ENCODE data around the gene GREM1. TPM values are rescaled to one million over a fixed set of nuclear protein-coding genes. Genes with fewer than 3 reads are reported as not detected.

The GREM1 gene
- total RNA-seq, 1 experiment from 2014 or later: 1.1 TPM

DNA sequence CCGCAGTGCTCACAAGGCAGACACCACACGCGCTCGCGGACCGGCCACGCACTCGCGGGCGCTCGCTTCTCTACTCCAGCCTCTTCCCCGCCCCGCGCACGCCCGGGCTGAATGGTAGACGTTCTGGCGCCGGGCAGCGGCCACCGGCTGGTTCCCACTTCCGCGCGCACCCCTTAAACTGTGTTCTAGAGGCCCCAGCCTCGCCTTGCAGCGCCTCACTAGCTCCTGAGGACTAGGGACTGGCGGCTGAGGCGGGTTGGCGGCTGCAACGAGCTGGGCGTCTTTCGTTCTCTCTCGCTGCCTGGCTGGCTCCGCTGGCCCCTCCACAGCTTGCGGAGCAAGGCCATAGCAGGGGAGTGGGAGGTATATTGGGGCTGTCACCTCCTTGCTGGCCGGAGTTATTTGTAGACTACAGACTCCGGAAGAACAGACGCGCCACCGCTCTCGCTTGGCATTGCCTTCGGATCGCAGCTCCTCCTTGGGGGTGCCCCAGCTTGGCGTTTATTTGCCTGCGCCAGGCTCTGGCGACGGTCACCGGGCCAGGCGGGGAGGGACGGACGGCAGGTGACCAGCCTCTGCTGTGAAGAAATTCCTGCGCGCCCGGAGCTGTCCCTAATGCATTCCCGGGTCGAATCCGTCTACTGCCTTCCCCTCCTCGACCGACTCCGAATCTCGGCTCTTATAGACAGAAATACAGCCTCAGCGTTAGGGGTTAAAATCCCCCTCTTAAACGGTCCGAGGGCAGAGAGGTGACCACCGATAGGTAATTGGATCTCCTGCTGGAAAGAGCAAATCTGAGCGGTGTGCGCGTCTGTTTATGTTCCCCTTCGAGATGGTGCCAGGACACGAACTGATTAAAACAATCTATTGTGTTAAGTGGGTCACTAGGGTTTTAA is 1.3 kb downstream of the GREM1 start:
- H3K36me3 Mint-ChIP-seq (ENCODE audit: insufficient read depth in 1 of 3, low read depth in 3 of 3): no peaks in the 10 kb centered on the region
- no peak overlapping the region for H3T11ph ChIP-seq (ENCODE audit: low read length)
- no peak overlapping the region for H3K9ac ChIP-seq (ENCODE audit: extremely low read depth, insufficient read length, low read length)
- peaks cover 18% of the 10 kb centered on the region for H3K23me2 ChIP-seq (ENCODE audit: insufficient read length, low read depth, low read length, poor library complexity, severe bottlenecking)
- peak overlapping the region; percentile 54 for H3K4me2 ChIP-seq (ENCODE audit: insufficient read depth, insufficient read length, low read length)
- no peak overlapping the region for H2BK15ac ChIP-seq (ENCODE audit: low read depth, low read length)
- H3K4me1 Mint-ChIP-seq: peaks cover 20 to 29% of the 10 kb centered on the region in 2 experiments
- no peaks in the 10 kb centered on the region for H3K79me2 ChIP-seq (ENCODE audit: insufficient read depth, low read length)
- no peak overlapping the region for H2BK5ac ChIP-seq (ENCODE audit: insufficient read length, low read length)
- H2AFZ ChIP-seq (ENCODE audit: low read length): no peak overlapping the region
- H3K27ac ChIP-seq (ENCODE audit: insufficient read length, low read depth, low read length): no peak overlapping the region
- no peaks in the 10 kb centered on the region for H3K4me1 ChIP-seq (ENCODE audit: insufficient read depth, low read length)
- H4K91ac ChIP-seq (ENCODE audit: insufficient read length, low read depth, low read length): no peak overlapping the region
- no peaks in the 10 kb centered on the region for H3K79me1 ChIP-seq (ENCODE audit: insufficient read depth, low read depth, low read length, poor library complexity, severe bottlenecking)
- no peak overlapping the region for H2BK20ac ChIP-seq (ENCODE audit: low read depth, low read length, poor library complexity, severe bottlenecking)
- TF ChIP-seq, protein P1, sequence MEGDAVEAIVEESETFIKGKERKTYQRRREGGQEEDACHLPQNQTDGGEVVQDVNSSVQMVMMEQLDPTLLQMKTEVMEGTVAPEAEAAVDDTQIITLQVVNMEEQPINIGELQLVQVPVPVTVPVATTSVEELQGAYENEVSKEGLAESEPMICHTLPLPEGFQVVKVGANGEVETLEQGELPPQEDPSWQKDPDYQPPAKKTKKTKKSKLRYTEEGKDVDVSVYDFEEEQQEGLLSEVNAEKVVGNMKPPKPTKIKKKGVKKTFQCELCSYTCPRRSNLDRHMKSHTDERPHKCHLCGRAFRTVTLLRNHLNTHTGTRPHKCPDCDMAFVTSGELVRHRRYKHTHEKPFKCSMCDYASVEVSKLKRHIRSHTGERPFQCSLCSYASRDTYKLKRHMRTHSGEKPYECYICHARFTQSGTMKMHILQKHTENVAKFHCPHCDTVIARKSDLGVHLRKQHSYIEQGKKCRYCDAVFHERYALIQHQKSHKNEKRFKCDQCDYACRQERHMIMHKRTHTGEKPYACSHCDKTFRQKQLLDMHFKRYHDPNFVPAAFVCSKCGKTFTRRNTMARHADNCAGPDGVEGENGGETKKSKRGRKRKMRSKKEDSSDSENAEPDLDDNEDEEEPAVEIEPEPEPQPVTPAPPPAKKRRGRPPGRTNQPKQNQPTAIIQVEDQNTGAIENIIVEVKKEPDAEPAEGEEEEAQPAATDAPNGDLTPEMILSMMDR (conservative IDR thresholded peaks at IDR 0.05): no peak
- no peak overlapping the region for H3K23ac ChIP-seq (ENCODE audit: insufficient read length, low read depth, low read length)
- H3K9me3 ChIP-seq (ENCODE audit: control insufficient read depth, low read depth, low read length): no peaks in the 10 kb centered on the region
- no peak overlapping the region for H4K8ac ChIP-seq (replicated peaks; ENCODE audit: insufficient read length, low read depth, low read length)
- no peaks in the 10 kb centered on the region for H4K20me1 ChIP-seq (ENCODE audit: control insufficient read depth, insufficient read depth, insufficient read length)
- peaks cover 50% of the 10 kb centered on the region; the same call in 1 of the 2 replicates for H3K27me3 ChIP-seq (ENCODE audit: insufficient read depth, low read length)
- peak overlapping the region; percentile 59 to 83 for H3K4me3 Mint-ChIP-seq
- H3K4ac ChIP-seq (ENCODE audit: low read depth, low read length): no peak overlapping the region
- no CpG with 5 or more reads among the region's 70 CpGs for WGBS (ENCODE audit: extremely low coverage, insufficient read length, low lambda C conversion rate)
- H4K5ac ChIP-seq (ENCODE audit: insufficient read length, low read depth, low read length): no peak overlapping the region
- no peak overlapping the region for H2BK12ac ChIP-seq (ENCODE audit: insufficient read length, low read depth, low read length)
- no peak overlapping the region for H3K27ac Mint-ChIP-seq
- H2BK120ac ChIP-seq (ENCODE audit: low read depth, low read length, poor library complexity, severe bottlenecking): no peak overlapping the region
- H2AK5ac ChIP-seq (ENCODE audit: insufficient read length, low read length): no peak overlapping the region
- H3K14ac ChIP-seq (ENCODE audit: insufficient read depth, low read length): no peak overlapping the region
- H3K56ac ChIP-seq (ENCODE audit: insufficient read length, low read depth, low read length): no peak overlapping the region
- peaks cover 91% of the 10 kb centered on the region for H3K27me3 Mint-ChIP-seq (ENCODE audit: low read depth)
- H3K18ac ChIP-seq (ENCODE audit: insufficient read length, low read depth, low read length): no peak overlapping the region
- peak; percentile 48 for DNase-seq
- no peaks in the 10 kb centered on the region; a peak in 3 of 5 replicates for H3K9me3 Mint-ChIP-seq

Data from H9 (cell line).